H1 (cell line): ENCODE data around the gene BASP1. TPM values are rescaled to one million over a fixed set of nuclear protein-coding genes. Genes with fewer than 3 reads are reported as not detected.

ENCODE experiments used
- SAP30 ChIP-seq: fragments of 300-600 bp; sonication (generic); IDR thresholded peaks from 2 replicates; pipeline ENCODE4 v1.7.1; 2012; ENCODE audit warnings: low read length, moderate library complexity, mild to moderate bottlenecking, inconsistent platforms; ENCODE audit not compliant: insufficient read depth, insufficient replicate concordance
- polyA plus RNA-seq, 7 experiments: library from polyadenylated mRNA; depleted of rRNA in 3 of 7; stranded (reverse) in 5 of 7; unstranded in 2 of 7; fragments of >200 nt in 5 of 7; fragments of 200-250 nt in 2 of 7; gene quantifications; 1 replicate in 5 of 7; 2 replicates in 1 of 7; 4 replicates in 1 of 7; pipeline versions ENCODE4 v1.2.1 to v1.2.3, GENCODE V29; 2011 to 2013; ENCODE audit warnings: missing spikeins in 2 of 7, mixed read lengths in 2 of 7
- total RNA-seq: library from RNA; stranded (reverse); fragmentation: NEBNext Ultra II Directional; extraction: Animal tissue kit (Norgen Biotek cat#: 25700); gene quantifications from 2 replicates; pipeline ENCODE4 v1.2.1, GENCODE V29; 2021

BASP1 gene
- total and polyA plus RNA-seq, 2 of the 8 experiments (the other 6 are each of a cell fraction or from before 2014, with no cell fraction given): 95.2 to 104 TPM

DNA sequence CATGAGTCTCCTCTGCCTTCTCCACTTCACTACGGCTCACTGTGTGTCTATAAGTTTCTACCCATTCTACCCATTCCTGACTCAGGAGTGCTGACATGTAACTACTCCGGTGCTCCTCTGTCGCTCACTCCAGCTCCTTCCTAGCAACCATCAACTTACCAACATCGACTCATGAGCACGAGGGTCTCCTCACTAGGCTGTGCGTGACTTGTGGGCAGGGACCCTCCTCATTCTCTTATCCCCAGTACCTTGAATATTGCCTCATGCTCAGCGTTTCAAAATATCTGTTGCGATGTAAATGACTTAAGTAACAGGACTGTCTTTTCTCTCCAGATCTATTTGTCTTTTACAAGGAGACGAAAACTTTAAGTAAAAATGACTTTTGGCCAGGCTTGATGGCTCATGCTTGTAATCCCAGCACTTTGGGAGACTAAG lies 73.1 kb downstream of the BASP1 start (continued):
- TF ChIP-seq SAP30: no peak
